Skin of body (tissue), 2 donors: Measurements from ENCODE around the gene PRAC2. TPM values are rescaled to one million over a fixed set of nuclear protein-coding genes. Genes with fewer than 3 reads are reported as not detected.

Source experiments
- DNase-seq: peaks from one replicate; lab custom pipeline; 2025; lab: John Stamatoyannopoulos, UW
- total RNA-seq: library from RNA; depleted of rRNA; stranded (reverse); fragments of >200 nt; gene quantifications from one replicate; pipeline ENCODE4 v1.2.3, GENCODE V29; 2014

PRAC2 gene
- total RNA-seq, 1 donor from 2014 or later, result not detected

DNA sequence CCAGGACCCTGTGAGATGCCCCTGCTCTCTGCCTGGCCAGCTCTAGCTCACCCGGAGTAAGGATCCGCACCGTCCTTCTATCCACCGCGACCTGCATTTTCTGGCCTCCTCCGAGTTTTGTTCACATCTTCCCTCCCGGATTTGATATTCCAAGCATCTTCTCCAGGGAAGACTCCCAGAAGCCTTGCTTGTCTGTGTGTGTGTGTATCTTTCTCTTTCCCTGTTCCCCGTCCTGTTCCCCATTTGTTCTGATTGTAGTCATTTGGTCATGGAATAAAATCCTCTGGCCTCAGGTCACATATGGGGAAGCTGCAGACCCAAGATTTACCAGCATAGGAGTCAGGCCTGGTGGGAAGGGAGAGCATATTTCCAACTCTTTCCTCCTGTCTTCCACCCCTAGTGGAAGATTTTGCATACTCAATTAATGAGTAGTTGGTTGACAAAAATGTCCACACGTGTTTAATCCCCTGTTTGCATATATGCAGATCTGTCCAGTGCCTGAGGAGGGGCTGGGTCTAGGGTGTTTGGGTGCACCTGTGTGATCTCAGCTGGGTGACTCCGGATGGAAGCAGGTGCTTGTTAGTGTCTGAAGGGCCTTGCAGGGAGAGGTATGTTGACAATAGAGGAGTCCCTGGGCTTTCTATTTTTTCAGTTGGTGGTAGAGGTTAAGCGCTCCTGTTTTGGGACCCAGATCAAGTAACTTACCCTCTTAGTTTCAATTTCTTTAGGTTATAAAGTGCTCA, 2.5 kb upstream of the PRAC2 start:
- no peak for DNase-seq

DNA sequence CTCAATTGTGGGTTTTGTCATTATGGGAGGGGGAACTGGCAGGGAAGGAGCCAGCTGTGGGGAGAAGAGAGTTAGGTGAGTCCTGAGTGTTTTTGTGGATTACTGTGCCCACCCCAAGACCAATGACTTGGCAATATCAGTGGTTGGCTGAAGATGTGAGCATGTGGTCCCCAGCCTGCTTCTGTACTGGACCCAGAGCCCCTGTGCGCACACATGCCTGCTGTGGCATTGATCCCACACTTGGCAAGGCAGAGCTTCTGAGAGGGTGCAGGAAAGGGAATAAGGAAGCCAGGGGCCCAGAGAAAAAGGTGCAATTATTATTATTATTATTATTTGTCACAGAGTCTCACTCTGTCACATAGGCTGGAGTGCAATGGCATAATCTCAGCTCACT, 2.0 kb upstream of the PRAC2 start:
- no peak for DNase-seq

- no peak for DNase-seq
Measured at GRCh38 chr17:48722201-48722907, 631 bp upstream of the PRAC2 start, which contains the start of gene PRAC1. Gene PRAC1, minus strand, starts transcription at chr17:48722518. Its CDS starts 126 bp downstream, at chr17:48722392.

DNA sequence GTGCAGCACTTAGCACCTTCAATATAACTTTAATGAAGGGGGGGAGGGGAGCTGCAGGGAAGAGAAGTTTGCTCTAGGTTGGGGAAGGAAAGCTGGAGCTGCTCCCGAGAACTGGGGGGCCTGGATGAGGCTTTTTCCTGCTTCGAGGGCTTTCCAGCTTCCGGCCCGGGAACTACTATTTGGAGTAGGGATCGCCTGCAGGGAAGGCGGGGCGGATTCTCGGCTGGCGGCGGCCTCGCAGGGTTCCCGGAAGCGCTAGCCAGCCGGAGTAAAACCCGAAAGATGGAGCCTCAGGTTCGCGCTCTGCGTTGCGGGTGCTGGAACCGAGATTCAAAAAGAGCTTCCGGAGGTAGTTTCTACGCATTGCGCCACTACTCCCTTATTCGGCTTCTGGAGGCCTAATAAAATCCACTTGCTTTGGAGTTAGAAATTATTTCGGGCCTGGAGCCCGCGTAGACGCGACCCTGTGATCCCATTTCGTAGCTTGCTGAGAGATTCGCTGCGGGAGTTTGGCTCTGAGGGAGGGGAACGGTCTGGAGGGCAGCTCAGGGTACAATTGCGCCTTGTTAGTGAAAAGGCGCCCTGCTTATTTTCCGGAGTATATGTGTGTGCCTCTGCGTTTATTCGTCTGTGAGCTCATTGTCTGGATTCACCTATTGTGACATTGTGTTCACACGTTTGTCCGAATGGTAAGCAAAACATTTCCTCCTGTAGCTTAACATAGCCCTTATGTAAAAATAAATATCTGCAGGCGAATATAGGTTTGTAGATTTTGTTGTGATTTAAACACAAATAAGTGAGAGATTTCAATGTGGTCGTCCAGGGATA, 652 bp downstream of the PRAC2 start:
- DNase-seq, result no peak

GRCh38 chr17:48724251-48725003, 1.4 kb downstream of the PRAC2 start:
- DNase-seq, result peak; percentile 51

DNA sequence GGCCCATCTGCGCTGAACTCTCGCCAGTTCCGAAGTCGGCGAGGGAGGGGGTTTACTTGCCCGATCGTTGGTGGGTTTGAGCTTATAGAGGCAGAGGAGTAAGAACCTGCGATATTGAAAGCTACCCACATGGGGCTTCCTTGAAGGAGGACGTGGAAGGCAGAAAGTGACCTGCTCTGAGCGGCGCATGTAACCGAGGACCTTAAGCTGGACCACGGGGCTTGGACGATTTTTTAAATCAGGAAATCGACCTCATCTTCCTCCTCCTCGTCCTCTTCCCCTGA, 2.0 kb downstream of the PRAC2 start:
- DNase-seq, result no peak

GRCh38 chr17:48725288-48726064, 2.5 kb downstream of the PRAC2 start:
- no peak for DNase-seq

DNA sequence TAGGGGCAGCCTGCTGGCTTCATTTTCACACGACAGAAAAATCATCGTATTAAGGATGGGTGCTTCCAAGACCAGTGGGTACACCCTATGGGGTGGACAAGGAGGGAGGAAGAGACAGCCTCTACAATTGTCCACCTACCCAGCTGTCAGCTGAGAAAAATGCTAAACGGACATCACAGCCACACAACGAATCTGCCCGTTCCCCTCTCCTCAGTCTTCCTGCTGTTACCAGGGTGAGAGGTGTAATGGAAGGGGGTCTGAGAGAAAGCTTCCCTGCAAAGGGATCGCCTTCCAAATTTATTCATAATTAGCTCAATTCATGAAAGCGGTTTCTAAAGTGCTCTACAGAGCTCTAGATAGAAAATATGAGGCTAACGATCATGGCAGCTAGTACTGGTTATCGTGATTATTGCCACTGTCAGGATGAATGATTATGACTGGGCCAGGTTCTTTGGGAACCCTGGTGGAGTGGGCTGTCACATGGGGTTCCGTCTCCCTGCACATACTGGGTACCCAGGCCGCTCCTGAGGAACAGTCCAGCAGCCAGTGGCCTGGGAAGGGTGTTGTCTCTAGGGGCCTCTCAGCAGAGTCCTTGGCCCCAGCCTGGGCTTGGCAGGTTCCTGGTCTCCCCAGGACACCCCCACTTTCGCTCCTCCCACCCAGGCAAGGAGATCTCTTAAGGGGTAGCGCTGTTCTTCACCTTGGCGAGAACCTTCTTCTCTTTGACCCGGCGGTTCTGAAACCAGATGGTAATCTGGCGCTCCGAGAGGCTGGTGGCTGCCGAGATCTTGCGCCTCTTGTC, 3.3 kb downstream of the PRAC2 start:
- no peak for DNase-seq

DNA sequence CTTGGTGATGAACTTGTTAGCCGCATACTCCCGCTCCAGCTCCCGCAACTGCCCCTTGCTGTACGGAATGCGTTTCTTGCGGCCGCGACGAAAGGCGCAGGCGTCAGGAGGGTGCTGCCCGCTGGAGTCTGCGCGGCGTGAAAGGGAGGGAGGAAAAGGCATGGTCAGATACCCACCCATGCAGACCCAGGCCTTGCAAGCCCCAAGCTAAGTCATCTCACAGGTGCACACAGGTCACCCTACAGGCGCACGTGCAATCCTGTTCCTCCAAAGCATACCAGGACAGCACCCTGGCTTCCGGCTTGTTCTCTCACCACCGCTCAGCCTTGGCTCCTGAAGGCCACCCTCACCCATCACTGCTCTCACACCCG, 3.9 kb downstream of the PRAC2 start:
- DNase-seq, result no peak

GRCh38 chr17:48727415-48728175, 4.6 kb downstream of the PRAC2 start:
- no peak for DNase-seq

DNA sequence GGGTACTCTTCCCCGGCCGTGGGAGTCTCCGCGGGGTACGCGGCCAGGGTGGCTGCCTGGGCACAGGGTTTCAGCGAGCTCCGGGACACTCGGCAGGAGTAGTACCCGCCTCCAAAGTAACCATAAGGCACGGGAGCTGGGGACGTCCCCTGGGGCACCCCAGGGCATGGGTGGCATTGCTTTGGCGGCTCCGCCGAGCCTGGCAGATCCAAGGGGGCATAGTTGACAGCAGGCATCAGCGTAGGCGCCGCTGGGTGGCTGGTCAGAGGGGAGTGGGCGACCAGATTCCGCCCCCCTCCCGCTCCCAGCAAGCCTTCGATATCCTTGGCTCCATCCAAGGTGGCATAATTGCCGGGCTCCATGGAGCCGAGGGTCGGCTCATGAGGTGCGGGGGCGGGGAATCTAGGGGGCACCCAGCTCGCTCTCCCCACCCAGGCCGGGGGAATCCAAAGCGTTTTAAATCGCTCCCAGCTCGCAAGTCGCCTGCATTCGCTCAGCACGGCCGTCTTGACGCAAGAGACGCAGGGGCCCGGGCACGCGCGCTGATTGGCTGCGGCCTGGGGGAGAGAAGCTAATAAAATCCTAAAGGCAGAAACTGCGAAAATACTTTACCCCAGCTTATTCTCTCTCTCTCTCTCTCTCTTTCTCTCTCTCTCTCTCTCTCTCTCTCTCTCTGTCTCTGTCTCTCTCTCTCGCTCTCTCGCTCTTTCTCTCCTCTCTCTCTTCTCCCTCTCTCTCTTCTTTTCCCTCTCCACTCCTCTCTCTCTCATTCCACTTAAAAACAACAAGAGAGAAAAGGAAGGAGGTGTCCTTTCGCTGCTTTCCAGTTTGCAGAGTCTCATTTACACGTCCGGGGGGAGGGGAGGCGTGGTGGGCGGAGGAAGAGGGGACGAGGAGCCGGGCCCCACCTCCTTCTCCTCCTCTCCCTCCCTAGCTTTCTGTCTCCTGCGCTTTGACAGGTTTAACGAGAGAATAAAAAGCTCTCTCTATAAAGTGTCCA, 5.5 kb downstream of the PRAC2 start, which contains the start of gene HOXB13:
TSS of gene HOXB13 (minus strand) at position 519 of the 1,000 bp plus-strand sequence. CDS start at position 362, 157 bp downstream.
- DNase-seq, result peak; percentile 8

DNA sequence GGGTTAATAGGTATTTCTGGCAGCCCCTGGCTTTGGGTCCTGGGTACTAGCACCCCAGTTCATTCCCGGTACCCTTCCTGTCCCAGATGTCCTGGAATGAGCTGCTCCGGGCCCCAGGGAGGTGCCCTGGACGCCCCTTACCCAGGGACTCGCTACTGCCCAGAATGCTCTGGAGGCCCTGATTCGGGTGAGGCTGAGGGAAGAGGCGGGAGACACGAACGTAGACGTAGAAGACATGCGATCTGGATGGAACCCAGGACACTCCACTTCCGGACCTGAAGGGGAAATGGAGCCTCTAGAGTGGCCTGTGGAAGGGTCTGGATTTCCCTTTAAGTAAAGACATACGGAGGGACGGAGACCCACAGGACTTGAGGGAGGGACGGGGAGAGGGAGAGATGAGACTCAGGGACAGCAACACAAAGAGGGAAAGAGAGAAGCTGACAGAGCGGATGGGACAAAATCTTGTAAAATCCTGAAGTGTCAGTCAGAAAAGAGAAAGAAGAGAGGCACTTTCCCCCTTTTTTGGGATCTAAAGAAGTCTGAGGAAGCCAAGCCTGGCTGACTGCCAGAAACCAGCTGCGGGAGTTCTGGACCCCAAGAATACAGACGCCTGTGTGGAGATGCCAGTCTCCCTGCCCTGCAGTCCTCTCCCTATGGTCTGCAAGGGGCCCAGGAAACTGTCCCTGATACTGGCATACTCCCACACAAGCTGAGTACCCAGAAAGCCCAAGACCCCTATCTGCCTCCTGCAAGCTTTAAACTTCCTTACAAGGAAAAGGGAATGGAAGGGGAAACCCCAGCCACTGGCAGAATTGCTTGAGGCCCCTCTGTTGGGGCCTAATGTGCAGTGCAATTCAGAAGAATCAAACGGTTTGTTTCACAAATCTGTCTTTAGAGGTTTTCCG, 6.6 kb downstream of the PRAC2 start:
- no peak for DNase-seq

GRCh38 chr17:48730240-48730550, 7.2 kb downstream of the PRAC2 start:
- no peak for DNase-seq

DNA sequence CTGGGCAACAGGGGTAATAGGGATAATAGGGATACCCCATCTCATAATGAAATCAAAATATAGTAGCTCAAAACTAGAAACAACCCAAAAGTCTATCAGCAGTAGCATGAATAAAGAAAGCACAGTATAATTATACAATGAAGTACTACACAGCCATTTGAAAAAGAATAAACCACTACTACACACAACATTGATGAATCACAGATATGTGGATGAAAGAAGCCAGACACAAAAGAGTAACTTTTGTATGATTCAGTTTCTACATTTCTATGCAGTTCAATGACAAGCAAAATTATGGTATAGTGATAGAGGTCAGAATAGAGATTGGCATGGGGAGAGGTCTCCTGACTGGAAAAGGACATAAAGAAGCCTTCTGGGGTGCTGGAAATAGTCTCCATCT, 8.4 kb downstream of the PRAC2 start:
- DNase-seq, result no peak

- DNase-seq, result no peak
Measured at GRCh38 chr17:48732688-48733629, 10.0 kb downstream of the PRAC2 start.
